AG04449 (cell line): Measurements from ENCODE around the gene FKBP5.

Source experiments
- CTCF ChIA-PET: fragments of 350-600 bp; formaldehyde crosslinking; extraction: SDS; loops from one replicate; lab custom pipeline; 2021; ENCODE audit warnings: antibody characterized with exemption; lab: Yijun Ruan, JAX
- POLR2A ChIA-PET: fragments of 400-600, 350-600 bp; formaldehyde crosslinking; extraction: SDS; loops from one replicate; lab custom pipeline; 2020; ENCODE audit warnings: antibody characterized with exemption, inconsistent platforms; lab: Yijun Ruan, JAX
- DNase-seq: peaks from one replicate; pipeline ENCODE4 v3.0.0-alpha.2; 2010; ENCODE audit warnings: low read depth, low spot score
- H3K4me3 ChIP-seq: 2 replicates; pipeline ENCODE4 v1.5.1; 2011; ENCODE audit warnings: low read depth, mild to moderate bottlenecking, control low read depth, low read length
- TF ChIP-seq, protein P1 (sequence below): IDR thresholded peaks from one replicate; pipeline ENCODE4 v1.5.1; 2011; ENCODE audit warnings: mild to moderate bottlenecking, moderate library complexity, low read length, control low read depth, inconsistent platforms; ENCODE audit not compliant: insufficient read depth; ENCODE audit errors: missing control alignments

The FKBP5 gene

DNA sequence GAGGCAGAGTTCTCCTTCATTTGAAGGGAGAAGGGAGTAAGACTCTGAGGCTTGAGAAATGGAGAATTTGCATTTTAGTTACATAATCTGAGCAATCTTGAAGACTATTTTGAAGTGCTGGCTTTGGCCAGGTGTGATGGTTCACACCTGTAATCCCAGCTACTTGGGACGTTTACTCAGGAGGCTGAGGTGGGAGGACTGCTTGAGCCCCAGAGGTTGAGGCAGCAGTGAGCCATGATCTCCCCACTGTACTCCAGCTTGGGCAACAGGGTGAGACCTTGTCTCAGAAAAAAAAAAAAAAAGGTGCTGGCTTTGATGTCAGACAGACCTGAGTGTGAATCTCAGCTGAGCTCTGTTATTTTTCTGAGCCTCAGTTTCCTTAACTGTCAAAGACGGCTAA, 35.8 kb upstream of the FKBP5 start:
- POLR2A ChIA-PET: no interaction called here
- TF ChIP-seq, protein P1, sequence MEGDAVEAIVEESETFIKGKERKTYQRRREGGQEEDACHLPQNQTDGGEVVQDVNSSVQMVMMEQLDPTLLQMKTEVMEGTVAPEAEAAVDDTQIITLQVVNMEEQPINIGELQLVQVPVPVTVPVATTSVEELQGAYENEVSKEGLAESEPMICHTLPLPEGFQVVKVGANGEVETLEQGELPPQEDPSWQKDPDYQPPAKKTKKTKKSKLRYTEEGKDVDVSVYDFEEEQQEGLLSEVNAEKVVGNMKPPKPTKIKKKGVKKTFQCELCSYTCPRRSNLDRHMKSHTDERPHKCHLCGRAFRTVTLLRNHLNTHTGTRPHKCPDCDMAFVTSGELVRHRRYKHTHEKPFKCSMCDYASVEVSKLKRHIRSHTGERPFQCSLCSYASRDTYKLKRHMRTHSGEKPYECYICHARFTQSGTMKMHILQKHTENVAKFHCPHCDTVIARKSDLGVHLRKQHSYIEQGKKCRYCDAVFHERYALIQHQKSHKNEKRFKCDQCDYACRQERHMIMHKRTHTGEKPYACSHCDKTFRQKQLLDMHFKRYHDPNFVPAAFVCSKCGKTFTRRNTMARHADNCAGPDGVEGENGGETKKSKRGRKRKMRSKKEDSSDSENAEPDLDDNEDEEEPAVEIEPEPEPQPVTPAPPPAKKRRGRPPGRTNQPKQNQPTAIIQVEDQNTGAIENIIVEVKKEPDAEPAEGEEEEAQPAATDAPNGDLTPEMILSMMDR: no peak
- DNase-seq: no peak
- CTCF ChIA-PET: interaction anchor here (1.0 kb wide), 1 partner anchor 123 kb away, joined by 3 read pairs; no protein-coding TSS in a partner anchor
- no peak overlapping the region for H3K4me3 ChIP-seq

DNA sequence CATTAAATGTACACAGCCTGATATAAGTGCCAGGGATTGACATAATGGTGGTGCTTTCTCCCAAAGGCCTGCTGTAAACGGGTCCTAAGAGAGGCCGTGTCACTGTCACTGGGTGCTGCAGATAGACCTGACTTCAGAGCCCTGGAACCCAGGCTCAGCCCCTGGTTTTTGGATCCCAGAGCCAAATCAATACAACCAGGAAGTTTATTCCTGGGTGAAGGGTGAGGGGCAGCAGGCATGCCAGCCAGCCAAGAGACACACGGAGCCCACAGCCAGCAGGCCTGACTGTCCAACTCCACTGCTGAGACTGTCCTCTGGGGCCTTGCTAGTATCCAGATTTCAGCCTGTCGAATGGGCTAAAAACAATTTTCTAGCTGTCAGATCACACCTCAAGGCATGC, 35.3 kb upstream of the FKBP5 start:
- DNase-seq: no peak
- H3K4me3 ChIP-seq: no peak overlapping the region
- TF ChIP-seq, protein P1: no peak
- CTCF ChIA-PET: interaction anchor here (1.0 kb wide), 1 partner anchor 123 kb away, joined by 3 read pairs; no protein-coding TSS in a partner anchor
- POLR2A ChIA-PET: no interaction called here

DNA sequence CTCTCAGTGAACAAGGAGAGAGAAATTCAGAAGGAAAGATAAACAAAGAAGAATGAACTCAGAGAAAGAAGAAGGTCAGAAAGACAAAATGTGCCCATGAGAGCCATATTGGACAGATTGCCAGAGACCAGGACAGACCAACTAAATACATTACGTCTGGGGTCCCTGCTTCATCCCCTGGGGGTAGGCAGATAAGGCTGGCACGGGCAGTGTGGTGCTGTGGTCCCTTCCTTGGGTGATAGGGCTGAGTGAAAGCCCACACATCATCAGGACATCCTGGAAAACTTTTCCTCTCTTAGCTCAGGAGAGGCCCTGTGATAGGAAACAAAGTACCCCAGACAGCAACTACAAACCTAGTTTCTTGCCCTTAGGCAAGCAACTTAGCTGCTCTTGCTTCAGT, 34.9 kb upstream of the FKBP5 start:
- H3K4me3 ChIP-seq: no peak overlapping the region
- TF ChIP-seq, protein P1: no peak
- POLR2A ChIA-PET: no interaction called here
- no peak for DNase-seq
- CTCF ChIA-PET: interaction anchor here (1.0 kb wide), 1 partner anchor 122 kb away, joined by 3 read pairs; no protein-coding TSS in a partner anchor

DNA sequence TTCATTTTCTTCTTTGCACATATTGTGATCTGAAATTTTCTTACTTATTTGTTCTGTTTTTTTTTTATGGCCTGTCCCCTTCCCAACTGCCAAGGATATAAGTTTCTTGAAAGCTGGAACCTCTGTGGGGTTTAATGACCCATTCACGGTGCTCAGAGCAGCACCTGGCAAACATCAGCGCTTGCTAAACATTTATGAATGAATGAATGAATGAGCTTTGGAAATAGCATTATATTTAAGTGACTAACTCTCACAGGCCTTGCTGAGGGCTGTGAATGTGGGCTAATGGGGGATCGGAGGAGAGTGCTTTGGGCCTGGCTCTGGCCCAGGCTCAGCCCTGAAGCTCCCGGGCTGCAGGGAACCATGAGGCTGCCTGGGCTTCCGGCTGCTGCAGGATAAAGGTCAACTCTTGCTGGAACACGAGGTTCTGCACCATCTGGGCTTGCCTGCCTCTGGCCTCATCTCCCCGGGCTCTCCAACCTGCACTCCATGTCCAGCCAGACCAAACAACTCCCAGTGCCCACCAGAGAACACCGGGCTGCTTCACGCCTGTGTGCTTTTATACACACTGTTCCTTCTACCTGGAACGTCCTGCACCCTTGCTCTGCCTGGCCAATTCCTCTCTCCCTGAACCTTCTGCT, 33.5 kb upstream of the FKBP5 start:
- CTCF ChIA-PET: interaction anchor here (0.8 to 1.5 kb wide), 2 partner anchors 10 to 15 kb away, joined by 3 to 5 read pairs; no protein-coding TSS in a partner anchor
- H3K4me3 ChIP-seq: no peak overlapping the region
- TF ChIP-seq, protein P1: no peak
- no peak for DNase-seq
- POLR2A ChIA-PET: no interaction called here

DNA sequence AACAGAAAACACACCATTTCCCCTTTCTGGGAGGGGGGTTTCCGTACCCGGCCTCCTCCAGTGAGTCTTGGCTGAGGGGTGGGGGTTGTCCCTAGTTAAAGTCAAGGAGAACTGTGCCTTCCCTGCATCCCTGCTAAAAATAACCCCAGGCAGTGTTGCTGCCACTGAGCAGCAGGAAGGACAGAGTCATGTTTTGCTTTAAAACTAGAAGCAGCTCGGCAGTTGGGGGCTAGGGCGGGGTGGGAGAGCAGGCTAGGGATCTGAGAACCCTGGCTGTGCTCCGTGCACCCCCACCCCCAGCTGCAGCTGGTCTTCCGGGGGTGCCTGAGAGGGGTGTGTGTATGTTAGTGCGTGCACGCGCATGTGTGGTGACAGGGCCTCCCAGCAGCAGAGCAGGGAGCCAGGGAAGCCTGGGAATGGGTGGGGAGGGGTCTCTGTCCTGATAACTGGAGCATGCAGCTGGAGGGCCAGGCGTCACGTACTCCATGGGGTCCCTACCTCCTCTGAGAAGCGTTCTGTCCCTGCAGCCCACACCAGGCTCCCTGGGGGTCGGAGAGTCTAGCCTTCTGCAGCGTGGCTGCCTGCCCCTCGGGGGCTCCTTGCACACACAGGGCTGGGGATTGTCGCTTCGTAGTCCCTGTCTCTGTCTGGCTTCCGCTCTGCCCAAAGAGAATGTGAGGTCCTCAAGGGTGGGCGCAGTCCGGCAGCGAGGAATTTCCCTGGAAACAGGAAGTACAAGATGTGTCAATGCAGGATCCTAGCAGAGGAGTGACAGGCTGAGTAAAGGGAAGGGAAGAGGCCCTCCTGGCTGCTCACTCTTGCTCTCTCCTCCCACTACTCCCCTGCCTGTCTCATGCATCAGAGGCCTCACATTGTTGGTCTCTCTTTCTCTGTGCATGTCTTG, 31.4 kb upstream of the FKBP5 start:
- CTCF ChIA-PET: interaction anchor here (0.9 kb wide), 1 partner anchor 197 kb away, joined by 3 read pairs; no protein-coding TSS in a partner anchor
- H3K4me3 ChIP-seq: peak overlapping the region; percentile 44
- TF ChIP-seq, protein P1: no peak
- POLR2A ChIA-PET: interaction anchor here (0.6 kb wide), 1 partner anchor 16 kb away, joined by 4 read pairs; no protein-coding TSS in a partner anchor
- DNase-seq: no peak

DNA sequence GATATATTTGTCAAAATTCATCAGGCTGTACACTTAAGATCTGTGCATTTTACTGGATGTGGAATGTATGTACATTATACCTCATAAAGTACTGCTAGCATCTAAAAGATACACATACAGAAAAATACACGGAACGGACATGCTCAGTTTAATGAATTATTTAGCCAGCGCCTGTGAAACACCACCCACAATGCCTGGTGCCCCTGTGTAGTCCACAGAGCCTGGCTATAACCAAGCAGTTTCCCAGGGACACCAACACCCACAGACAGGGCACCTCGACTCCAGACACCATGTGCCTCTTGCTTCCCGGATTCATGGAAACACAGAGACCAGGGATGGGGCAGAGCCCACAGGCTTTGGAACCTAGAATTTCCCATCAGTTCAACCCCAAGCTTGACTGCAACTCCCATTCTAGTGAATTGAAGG, 30.7 kb upstream of the FKBP5 start:
- ChIA-PET POLR2A (interaction anchor here (0.6 kb wide), 1 partner anchor 17 kb away, joined by 4 read pairs; no protein-coding TSS in a partner anchor), CTCF (interaction anchor here (0.9 kb wide), 1 partner anchor 197 kb away, joined by 3 read pairs; no protein-coding TSS in a partner anchor)
- TF ChIP-seq, protein P1: no peak
- H3K4me3 ChIP-seq: peak overlapping the region; percentile 44; the same call in 1 of the 2 replicates
- DNase-seq: no peak
